NCI-H2029 (cell line): Measurements from ENCODE around the gene TUBGCP3.
"Not testable (repeated sequence)": the region's sequence is repeated elsewhere in the genome, so short reads cannot be mapped to it uniquely, and the experiment has no call there.

Experiments used
- DNase-seq: peaks from one replicate; lab custom pipeline; 2025; lab: John Stamatoyannopoulos, UW

TUBGCP3 gene

GRCh38 chr13:112587764-112588489 lies at the start of gene TUBGCP3:
TSS of gene TUBGCP3 (minus strand) at chr13:112588153. CDS start at chr13:112587980, 173 bp downstream.
- peak; percentile 36 for DNase-seq

GRCh38 chr13:112637017-112637801 lies 49.3 kb upstream of the TUBGCP3 start:
- no peak for DNase-seq

- DNase-seq: no peak
Observed at GRCh38 chr13:112636401-112636975, 48.5 kb upstream of the TUBGCP3 start.

- no peak for DNase-seq
Observed at GRCh38 chr13:112635323-112635722, 47.4 kb upstream of the TUBGCP3 start.

GRCh38 chr13:112634102-112634501 lies 46.1 kb upstream of the TUBGCP3 start:
- no peak for DNase-seq

GRCh38 chr13:112630226-112630625 lies 42.3 kb upstream of the TUBGCP3 start:
- DNase-seq: not testable (repeated sequence)

- DNase-seq: no peak
Observed at GRCh38 chr13:112629161-112629560, 41.2 kb upstream of the TUBGCP3 start.

GRCh38 chr13:112627613-112628012 lies 39.7 kb upstream of the TUBGCP3 start:
- DNase-seq: not testable (repeated sequence)

- no peak for DNase-seq
Observed at GRCh38 chr13:112627161-112627560, 39.2 kb upstream of the TUBGCP3 start.

- no peak for DNase-seq
Observed at GRCh38 chr13:112626761-112627160, 38.8 kb upstream of the TUBGCP3 start.

- no peak for DNase-seq
Observed at GRCh38 chr13:112626124-112626523, 38.2 kb upstream of the TUBGCP3 start.

GRCh38 chr13:112625698-112626097 lies 37.7 kb upstream of the TUBGCP3 start:
- no peak for DNase-seq

- DNase-seq: no peak
Observed at GRCh38 chr13:112624602-112625430, 36.9 kb upstream of the TUBGCP3 start.

GRCh38 chr13:112624040-112624439 lies 36.1 kb upstream of the TUBGCP3 start:
- DNase-seq: no peak

- DNase-seq: no peak
Observed at GRCh38 chr13:112623051-112623711, 35.2 kb upstream of the TUBGCP3 start.

GRCh38 chr13:112622375-112622774 lies 34.4 kb upstream of the TUBGCP3 start:
- DNase-seq: no peak

GRCh38 chr13:112619730-112620631 lies 32.0 kb upstream of the TUBGCP3 start:
- DNase-seq: peak; percentile 80

GRCh38 chr13:112618501-112618900 lies 30.5 kb upstream of the TUBGCP3 start:
- no peak for DNase-seq

GRCh38 chr13:112617754-112618375 lies 29.9 kb upstream of the TUBGCP3 start:
- DNase-seq: no peak
